Suprapubic skin (tissue), 4 donors: ENCODE measurements around the gene COL5A1. TPM values are rescaled to one million over a fixed set of nuclear protein-coding genes. Genes with fewer than 3 reads are reported as not detected.

Experiments
- DNase-seq, 2 donors: peaks; one replicate each; pipeline ENCODE4 v3.0.0-alpha.2; 2019; ENCODE audit warnings: low spot score in 2 of 2
- H3K27ac ChIP-seq: fragments of 200-600 bp; sonication (generic); one replicate; pipeline ENCODE4 v1.5.1; 2019
- H3K27me3 ChIP-seq: fragments of 200-600 bp; sonication (generic); one replicate; pipeline ENCODE4 v1.5.1; 2019
- H3K36me3 ChIP-seq: fragments of 200-600 bp; sonication (generic); one replicate; pipeline ENCODE4 v1.5.1; 2019
- H3K4me1 ChIP-seq: fragments of 200-600 bp; sonication (generic); one replicate; pipeline ENCODE4 v1.5.1; 2019
- H3K4me3 ChIP-seq: fragments of 200-600 bp; sonication (generic); one replicate; pipeline ENCODE4 v1.5.1; 2019; ENCODE audit warnings: mild to moderate bottlenecking
- H3K9me3 ChIP-seq: fragments of 200-600 bp; sonication (generic); one replicate; pipeline ENCODE4 v1.5.1; 2019
- EP300 ChIP-seq: sonication (generic); formaldehyde crosslinking; IDR thresholded peaks from one replicate; pipeline ENCODE4 v1.6.1; 2017; ENCODE audit warnings: antibody characterized with exemption
- POLR2A ChIP-seq, 2 donors: fragments of 450-650 bp; IDR thresholded peaks; one replicate each; pipeline ENCODE4 v1.6.1; 2017; ENCODE audit warnings: antibody characterized with exemption in 2 of 2, mild to moderate bottlenecking in 2 of 2, moderate library complexity in 2 of 2
- POLR2AphosphoS5 ChIP-seq, 3 donors: sonication (generic); formaldehyde crosslinking; IDR thresholded peaks; one replicate each; pipeline ENCODE4 v1.6.1; 2017; ENCODE audit warnings: antibody characterized with exemption in 3 of 3
- WGBS: methylation state at CpG from one replicate; pipeline ENCODE4 v1.1.5; 2018; 5-methylcytosine and 5-hydroxymethylcytosine counted together
- total RNA-seq, 4 donors: library from RNA; depleted of rRNA; stranded (reverse); fragments of >200 nt; gene quantifications; one replicate each; pipeline ENCODE4 v1.1.0, GENCODE V29; 2016
- TF ChIP-seq, protein P1 (sequence below), 2 donors: fragments of 200-600 bp in 1 of 2; fragments of 450-650 bp in 1 of 2; sonication (generic) in 1 of 2; IDR thresholded peaks; one replicate each; pipeline ENCODE4 v1.5.1; 2016 to 2019; ENCODE audit warnings: antibody characterized with exemption in 2 of 2, mild to moderate bottlenecking in 1 of 2, moderate library complexity in 1 of 2

Gene COL5A1
- total RNA-seq, 4 donors from 2014 or later = 8.6 to 16.5 (median 15.4) TPM

DNA sequence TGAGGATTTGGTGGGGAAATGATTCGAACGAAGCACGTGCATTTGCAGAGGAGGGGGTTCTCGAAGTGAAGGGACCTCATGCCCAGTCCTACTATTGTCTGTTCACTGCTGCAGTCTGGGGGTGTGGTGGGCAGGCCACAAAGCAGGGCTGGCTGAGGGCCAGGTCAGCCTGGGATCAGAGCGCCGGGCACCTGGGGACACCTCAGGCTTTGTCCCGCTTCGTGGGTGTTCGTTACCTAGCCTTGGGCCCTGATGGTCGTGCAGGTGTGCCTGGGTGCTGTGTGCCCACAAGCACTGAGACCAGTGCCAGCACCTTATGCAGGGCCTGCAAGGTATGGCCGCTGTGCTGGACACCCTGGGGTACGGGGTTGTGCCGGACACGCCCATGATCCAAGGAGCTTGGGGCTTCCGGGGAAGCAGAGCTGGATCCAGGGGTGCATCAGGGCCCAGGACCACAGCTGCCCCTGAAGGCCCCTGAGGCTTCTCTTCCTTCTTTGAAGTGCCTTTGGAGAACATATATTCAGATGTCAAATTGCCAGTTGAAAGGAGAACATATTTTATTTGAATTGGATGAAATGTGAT is 80.6 kb downstream of the COL5A1 start:
- H3K27me3 ChIP-seq = peaks cover 3% of the 10 kb centered on the region
- H3K27ac ChIP-seq = no peak overlapping the region
- WGBS = 49% methylated on average over 5 of the region's 15 CpGs
- H3K4me3 ChIP-seq = no peak overlapping the region
- DNase-seq = no peak
- no peaks in the 10 kb centered on the region for H3K9me3 ChIP-seq
- no peak for TF ChIP-seq EP300
- TF ChIP-seq POLR2A (IDR thresholded peaks at IDR 0.05) = no peak
- peaks cover 11% of the 10 kb centered on the region for H3K4me1 ChIP-seq
- no peaks in the 10 kb centered on the region for H3K36me3 ChIP-seq

DNA sequence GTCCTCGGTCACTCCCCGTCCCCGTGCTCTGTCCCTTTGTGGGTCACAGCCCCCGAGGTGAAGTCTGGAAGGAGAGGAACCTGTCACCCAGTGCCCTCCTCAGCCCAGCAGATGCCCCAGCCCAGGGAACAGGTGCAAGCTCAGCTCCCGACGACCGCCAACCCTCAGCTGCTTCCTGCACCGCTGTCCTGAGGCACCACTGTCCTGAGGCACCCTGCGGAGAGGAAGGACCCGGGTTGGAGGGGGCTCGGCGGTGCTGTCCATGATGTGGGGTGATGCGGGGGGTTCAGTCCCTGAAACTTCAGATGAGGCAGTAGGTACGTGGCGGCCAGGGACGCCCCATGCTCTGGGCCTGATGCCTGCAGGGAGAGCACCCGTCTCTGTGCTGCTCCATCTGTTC is 81.4 kb downstream of the COL5A1 start:
- no peak for DNase-seq
- Histone ChIP-seq H3K27ac (no peak overlapping the region), H3K4me1 (peaks cover 11% of the 10 kb centered on the region), H3K36me3 (no peaks in the 10 kb centered on the region), H3K4me3 (no peak overlapping the region), H3K27me3 (peaks cover 3% of the 10 kb centered on the region), H3K9me3 (no peaks in the 10 kb centered on the region)
- no peak for TF ChIP-seq POLR2AphosphoS5 (IDR thresholded peaks at IDR 0.05)
- TF ChIP-seq EP300 = no peak
- TF ChIP-seq POLR2A (IDR thresholded peaks at IDR 0.05) = no peak
- TF ChIP-seq, protein P1, sequence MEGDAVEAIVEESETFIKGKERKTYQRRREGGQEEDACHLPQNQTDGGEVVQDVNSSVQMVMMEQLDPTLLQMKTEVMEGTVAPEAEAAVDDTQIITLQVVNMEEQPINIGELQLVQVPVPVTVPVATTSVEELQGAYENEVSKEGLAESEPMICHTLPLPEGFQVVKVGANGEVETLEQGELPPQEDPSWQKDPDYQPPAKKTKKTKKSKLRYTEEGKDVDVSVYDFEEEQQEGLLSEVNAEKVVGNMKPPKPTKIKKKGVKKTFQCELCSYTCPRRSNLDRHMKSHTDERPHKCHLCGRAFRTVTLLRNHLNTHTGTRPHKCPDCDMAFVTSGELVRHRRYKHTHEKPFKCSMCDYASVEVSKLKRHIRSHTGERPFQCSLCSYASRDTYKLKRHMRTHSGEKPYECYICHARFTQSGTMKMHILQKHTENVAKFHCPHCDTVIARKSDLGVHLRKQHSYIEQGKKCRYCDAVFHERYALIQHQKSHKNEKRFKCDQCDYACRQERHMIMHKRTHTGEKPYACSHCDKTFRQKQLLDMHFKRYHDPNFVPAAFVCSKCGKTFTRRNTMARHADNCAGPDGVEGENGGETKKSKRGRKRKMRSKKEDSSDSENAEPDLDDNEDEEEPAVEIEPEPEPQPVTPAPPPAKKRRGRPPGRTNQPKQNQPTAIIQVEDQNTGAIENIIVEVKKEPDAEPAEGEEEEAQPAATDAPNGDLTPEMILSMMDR (IDR thresholded peaks at IDR 0.05) = no peak
- 81% methylated on average over 11 of the region's 17 CpGs for WGBS

DNA sequence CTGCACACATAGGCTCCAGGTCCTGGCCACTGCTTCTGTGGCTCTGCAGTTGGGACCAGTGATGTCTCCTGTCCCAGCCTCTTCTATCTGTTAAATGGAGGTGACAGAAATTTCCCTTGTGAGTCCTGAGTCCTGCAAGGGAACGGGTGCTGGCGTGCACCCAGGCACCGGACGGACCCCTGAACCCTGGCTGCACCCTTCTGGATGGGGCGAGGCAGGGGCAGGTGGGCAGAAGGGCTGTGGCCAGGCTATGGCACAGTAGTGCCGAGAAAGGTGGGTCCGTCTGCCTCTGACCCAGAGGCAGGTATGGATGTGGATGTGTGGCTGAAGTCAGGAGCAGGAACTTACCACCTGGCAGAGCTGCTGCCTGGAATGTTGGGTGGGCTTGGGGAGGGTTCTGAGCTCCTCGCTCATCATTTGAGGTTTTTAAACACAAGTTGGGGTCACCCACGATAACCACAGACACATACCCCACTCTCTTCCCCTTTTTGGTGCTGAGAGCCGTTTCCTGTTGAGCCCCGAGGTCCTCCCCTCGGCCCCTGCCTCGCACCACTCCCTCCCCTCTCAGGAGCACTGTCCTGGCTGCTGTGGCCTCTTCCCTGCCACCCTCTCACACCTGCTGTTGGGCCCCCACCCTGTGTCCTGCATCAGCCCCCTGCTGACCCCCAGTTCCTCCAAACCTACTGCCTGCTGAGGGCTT is 82.0 kb downstream of the COL5A1 start:
- TF ChIP-seq EP300 = no peak
- no peak for TF ChIP-seq POLR2A (IDR thresholded peaks at IDR 0.05)

DNA sequence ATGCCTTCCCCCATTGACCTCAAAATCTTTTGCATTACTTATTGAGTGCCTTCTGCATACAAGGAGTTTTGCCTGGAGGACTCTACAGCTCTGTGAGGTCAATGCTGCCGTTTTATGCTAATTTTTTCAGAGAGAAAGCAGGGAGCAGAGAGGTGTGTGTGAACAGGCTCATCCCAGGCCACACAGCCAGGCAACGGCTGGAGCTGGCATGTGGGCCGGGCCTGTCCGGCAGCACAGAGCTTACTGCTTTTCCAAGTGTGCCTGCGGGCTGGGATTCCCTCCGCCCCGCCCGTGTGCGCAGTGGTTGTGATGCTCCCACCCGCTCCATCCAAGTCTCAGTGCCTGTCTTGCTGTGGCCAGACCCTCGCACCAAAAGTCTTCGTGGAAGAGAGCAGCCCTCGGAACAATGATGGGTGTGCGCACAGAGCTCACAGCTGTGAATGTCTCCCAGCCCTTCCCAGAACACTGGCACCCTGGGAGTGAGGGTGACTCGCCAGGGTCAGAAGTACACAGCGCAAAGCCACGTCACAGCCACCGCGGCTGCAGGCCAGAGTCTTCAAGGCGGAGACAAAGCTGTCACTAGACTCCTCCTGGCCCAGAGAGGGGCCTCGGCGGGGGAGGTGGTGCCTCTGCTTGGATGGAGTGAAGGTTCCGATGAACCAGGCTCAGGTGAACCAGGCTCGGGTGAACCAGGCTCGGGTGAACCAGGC is 82.8 kb downstream of the COL5A1 start:
- Histone ChIP-seq H3K27ac (no peak overlapping the region), H3K4me3 (no peak overlapping the region), H3K4me1 (peaks cover 11% of the 10 kb centered on the region), H3K9me3 (no peaks in the 10 kb centered on the region), H3K36me3 (no peaks in the 10 kb centered on the region), H3K27me3 (peaks cover 3% of the 10 kb centered on the region)
- no peak for DNase-seq
- 64% methylated on average over 18 of the region's 25 CpGs for WGBS
- TF ChIP-seq, protein P1 (IDR thresholded peaks at IDR 0.05) = no peak
- no peak for TF ChIP-seq POLR2A (IDR thresholded peaks at IDR 0.05)

More for the DNA sequence above, 82.0 kb downstream of the COL5A1 start:
- H3K27me3 ChIP-seq = peaks cover 3% of the 10 kb centered on the region
- H3K4me3 ChIP-seq = no peak overlapping the region
- H3K9me3 ChIP-seq = no peaks in the 10 kb centered on the region
- H3K36me3 ChIP-seq = no peaks in the 10 kb centered on the region
- WGBS = 80% methylated on average over 12 of the region's 13 CpGs
- peaks cover 11% of the 10 kb centered on the region for H3K4me1 ChIP-seq
- DNase-seq = no peak
- no peak overlapping the region for H3K27ac ChIP-seq

DNA sequence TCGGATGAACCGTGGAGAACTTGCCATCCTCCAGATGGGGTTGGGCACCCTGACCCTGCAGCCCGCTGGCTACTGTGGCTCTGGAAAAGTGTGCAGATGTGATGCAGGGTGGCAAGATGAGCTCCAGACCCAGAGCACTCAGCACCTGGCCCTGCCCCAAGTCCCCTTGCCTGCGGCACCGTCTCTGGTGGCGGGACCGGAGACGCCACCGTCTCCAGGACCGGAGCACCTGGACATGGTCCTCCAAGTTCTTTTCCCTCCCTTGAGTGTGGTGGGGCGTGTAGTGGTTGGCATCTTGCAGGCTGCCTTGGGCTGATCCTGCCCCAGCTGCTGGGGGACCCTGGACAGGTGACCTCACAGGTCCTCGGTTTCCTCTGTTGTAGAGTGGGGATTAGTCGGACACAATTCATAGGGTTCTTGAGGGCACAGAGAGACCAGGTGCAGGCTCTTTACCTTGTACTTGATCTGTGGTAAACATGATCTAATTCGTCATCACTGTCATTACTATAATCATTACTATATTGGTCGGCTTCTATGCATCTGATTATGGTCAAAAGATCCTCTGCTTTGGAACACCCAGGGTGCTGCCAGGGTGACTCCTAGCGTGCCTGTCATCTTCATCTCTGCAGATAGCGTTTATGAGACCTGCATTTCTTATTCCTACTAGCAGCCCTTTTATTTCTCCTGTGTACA is 83.5 kb downstream of the COL5A1 start:
- Histone ChIP-seq H3K36me3 (no peaks in the 10 kb centered on the region), H3K9me3 (no peaks in the 10 kb centered on the region), H3K27me3 (peaks cover 3% of the 10 kb centered on the region), H3K4me3 (no peak overlapping the region), H3K4me1 (peaks cover 11% of the 10 kb centered on the region), H3K27ac (no peak overlapping the region)
- TF ChIP-seq POLR2AphosphoS5 (IDR thresholded peaks at IDR 0.05) (no peak), EP300 (no peak), POLR2A (IDR thresholded peaks at IDR 0.05) (no peak)
- TF ChIP-seq, protein P1 (IDR thresholded peaks at IDR 0.05) = no peak
- no peak for DNase-seq
- 86% methylated on average over 16 of the region's 17 CpGs for WGBS

DNA sequence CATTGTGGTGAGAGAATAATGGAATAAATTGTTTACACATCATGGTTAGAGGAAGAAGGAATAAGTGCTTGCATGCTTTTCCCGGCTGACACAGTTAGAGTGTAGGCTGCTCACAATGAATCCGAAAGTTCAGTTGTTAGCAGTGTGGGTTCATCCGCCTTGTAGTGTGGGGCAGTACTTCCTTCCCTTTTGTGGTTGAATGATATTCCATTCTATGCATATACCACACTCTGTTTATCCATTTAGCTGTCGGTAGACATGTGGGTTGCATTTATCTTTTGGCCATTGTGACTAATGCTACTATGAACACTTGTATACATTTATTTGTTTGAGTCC is 84.0 kb downstream of the COL5A1 start:
- 62% methylated on average over 4 of the region's 4 CpGs for WGBS
- Histone ChIP-seq H3K36me3 (no peaks in the 10 kb centered on the region), H3K27ac (no peak overlapping the region), H3K9me3 (no peaks in the 10 kb centered on the region), H3K4me1 (peaks cover 11% of the 10 kb centered on the region), H3K4me3 (no peak overlapping the region), H3K27me3 (peaks cover 3% of the 10 kb centered on the region)
- no peak for DNase-seq
- TF ChIP-seq, protein P1 (IDR thresholded peaks at IDR 0.05) = no peak
- TF ChIP-seq EP300 = no peak
- TF ChIP-seq POLR2A (IDR thresholded peaks at IDR 0.05) = no peak
- no peak for TF ChIP-seq POLR2AphosphoS5 (IDR thresholded peaks at IDR 0.05)
